Stimulated activated CD8-positive, alpha-beta memory T cell treated with anti-CD3 and anti-CD28 coated beads, Interleukin-4, amount 100 ng/mL, for 4 hours (primary cell): ENCODE measurements around the gene UEVLD.
"Not testable (repeated sequence)": the region's sequence is repeated elsewhere in the genome, so short reads cannot be mapped to it uniquely, and the experiment has no call there.

Source experiments
- DNase-seq, 2 donors: peaks; one replicate each; pipeline ENCODE4 v3.0.0-alpha.2; 2020; ENCODE audit warnings: low read depth in 2 of 2, low spot score in 1 of 2

The UEVLD gene

GRCh38 chr11:18588297-18589252 lies at the start of gene UEVLD:
Gene UEVLD (minus strand): TSS chr11:18588734. CDS start chr11:18588654, 80 bp downstream.
- DNase-seq = peak; percentile 19 to 52

GRCh38 chr11:18634140-18635032 lies 45.9 kb upstream of the UEVLD start, which contains the start of gene SPTY2D1:
Gene SPTY2D1 (minus strand): TSS chr11:18634342. CDS start chr11:18634257, 85 bp downstream.
- DNase-seq = peak; percentile 91 to 96

- DNase-seq = no peak
These were observed 45.0 kb upstream of the UEVLD start for GRCh38 chr11:18633256-18634139.

- no peak for DNase-seq
These were observed 44.3 kb upstream of the UEVLD start for GRCh38 chr11:18632841-18633240.

- DNase-seq = no peak
These were observed 35.6 kb upstream of the UEVLD start for GRCh38 chr11:18624161-18624560.

GRCh38 chr11:18623707-18624106 lies 35.2 kb upstream of the UEVLD start:
- no peak for DNase-seq

GRCh38 chr11:18618342-18619025 lies 29.9 kb upstream of the UEVLD start:
- no peak for DNase-seq

- peak in 1 of 2 donors; percentile 13 for DNase-seq
These were observed 29.3 kb upstream of the UEVLD start for GRCh38 chr11:18617688-18618341.

GRCh38 chr11:18615628-18616392 lies 27.3 kb upstream of the UEVLD start:
- DNase-seq = no peak

GRCh38 chr11:18614667-18615066 lies 26.1 kb upstream of the UEVLD start:
- DNase-seq = no peak

GRCh38 chr11:18612394-18612793 lies 23.9 kb upstream of the UEVLD start:
- no peak for DNase-seq

GRCh38 chr11:18611196-18611595 lies 22.7 kb upstream of the UEVLD start:
- DNase-seq = no peak

- no peak for DNase-seq
These were observed 19.8 kb upstream of the UEVLD start for GRCh38 chr11:18608376-18608775.

GRCh38 chr11:18600915-18601569 lies 12.5 kb upstream of the UEVLD start:
- no peak for DNase-seq

- DNase-seq = no peak
These were observed 11.3 kb upstream of the UEVLD start, which contains the start of gene MISFA for GRCh38 chr11:18599739-18600230. Gene MISFA (plus strand): TSS chr11:18599789. CDS start chr11:18599929, 140 bp downstream.

- DNase-seq = no peak
These were observed 6.6 kb upstream of the UEVLD start for GRCh38 chr11:18594999-18595749.

GRCh38 chr11:18594088-18594487 lies 5.6 kb upstream of the UEVLD start:
- not testable (repeated sequence) for DNase-seq
